ENCODE measurements around the gene BCLAF1.

DNA sequence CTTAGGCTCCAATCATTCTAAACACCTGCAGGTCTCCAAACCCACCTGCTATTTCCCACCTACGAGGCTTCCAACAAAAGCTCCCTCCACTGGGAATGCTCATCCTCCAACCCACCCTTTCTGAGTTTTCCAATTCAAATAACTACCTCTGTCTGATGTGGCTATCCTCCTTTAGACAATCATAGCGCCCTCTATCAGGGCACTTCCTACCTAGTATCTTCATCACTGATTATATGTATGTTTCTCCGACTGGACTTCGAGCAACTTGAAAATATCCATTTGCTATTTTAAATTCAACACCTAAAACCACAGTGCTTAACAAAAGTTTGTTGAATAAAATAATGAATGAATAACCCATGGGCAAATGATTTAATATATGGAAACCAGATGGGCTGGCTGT lies 80.9 kb downstream of the BCLAF1 start:
- TF ChIP-seq, protein P1, sequence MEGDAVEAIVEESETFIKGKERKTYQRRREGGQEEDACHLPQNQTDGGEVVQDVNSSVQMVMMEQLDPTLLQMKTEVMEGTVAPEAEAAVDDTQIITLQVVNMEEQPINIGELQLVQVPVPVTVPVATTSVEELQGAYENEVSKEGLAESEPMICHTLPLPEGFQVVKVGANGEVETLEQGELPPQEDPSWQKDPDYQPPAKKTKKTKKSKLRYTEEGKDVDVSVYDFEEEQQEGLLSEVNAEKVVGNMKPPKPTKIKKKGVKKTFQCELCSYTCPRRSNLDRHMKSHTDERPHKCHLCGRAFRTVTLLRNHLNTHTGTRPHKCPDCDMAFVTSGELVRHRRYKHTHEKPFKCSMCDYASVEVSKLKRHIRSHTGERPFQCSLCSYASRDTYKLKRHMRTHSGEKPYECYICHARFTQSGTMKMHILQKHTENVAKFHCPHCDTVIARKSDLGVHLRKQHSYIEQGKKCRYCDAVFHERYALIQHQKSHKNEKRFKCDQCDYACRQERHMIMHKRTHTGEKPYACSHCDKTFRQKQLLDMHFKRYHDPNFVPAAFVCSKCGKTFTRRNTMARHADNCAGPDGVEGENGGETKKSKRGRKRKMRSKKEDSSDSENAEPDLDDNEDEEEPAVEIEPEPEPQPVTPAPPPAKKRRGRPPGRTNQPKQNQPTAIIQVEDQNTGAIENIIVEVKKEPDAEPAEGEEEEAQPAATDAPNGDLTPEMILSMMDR (IDR thresholded peaks at IDR 0.05) = no peak
- TF ChIP-seq POLR2A (IDR thresholded peaks at IDR 0.05) = no peak
